Right lobe of liver (tissue), 4 donors: ENCODE data around the gene KDM7A.

Experiments used
- POLR2A ChIP-seq: fragments of 450-650 bp; IDR thresholded peaks from one replicate; pipeline ENCODE4 v1.6.1; 2017; ENCODE audit warnings: antibody characterized with exemption, mild to moderate bottlenecking
- TF ChIP-seq, protein P1 (sequence below), 4 donors: fragments of 200-600 bp in 3 of 4; fragments of 450-650 bp in 1 of 4; IDR thresholded peaks; one replicate each; pipeline versions ENCODE4 v1.5.1 to v1.8.0; 2016 to 2022; ENCODE audit warnings: antibody characterized with exemption in 4 of 4, mild to moderate bottlenecking in 2 of 4
- donor health status: DM: no; HTN: no; CAD: no.
- donor health status: DM: no; HTN: no; CAD: no.
- donor health status: DM: no; HTN: yes; CAD: no.

DNA sequence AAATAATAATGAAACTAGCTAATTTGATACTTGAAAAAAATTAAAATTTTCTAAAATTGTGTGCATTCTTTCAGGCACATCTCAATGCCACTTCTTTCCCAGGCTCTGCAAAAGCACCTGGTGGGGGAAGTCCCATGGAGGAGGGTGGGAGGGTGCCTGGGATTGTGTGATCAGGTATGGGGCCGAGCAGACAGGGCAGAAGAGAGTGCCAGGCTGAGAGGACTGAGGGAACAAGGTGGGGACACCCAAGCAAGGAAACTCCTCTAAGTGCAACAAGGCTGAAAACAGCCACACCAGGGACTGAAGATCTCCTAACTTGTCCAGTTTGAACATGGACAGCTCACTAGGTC lies 127.8 kb downstream of the KDM7A start:
- TF ChIP-seq, protein P1, sequence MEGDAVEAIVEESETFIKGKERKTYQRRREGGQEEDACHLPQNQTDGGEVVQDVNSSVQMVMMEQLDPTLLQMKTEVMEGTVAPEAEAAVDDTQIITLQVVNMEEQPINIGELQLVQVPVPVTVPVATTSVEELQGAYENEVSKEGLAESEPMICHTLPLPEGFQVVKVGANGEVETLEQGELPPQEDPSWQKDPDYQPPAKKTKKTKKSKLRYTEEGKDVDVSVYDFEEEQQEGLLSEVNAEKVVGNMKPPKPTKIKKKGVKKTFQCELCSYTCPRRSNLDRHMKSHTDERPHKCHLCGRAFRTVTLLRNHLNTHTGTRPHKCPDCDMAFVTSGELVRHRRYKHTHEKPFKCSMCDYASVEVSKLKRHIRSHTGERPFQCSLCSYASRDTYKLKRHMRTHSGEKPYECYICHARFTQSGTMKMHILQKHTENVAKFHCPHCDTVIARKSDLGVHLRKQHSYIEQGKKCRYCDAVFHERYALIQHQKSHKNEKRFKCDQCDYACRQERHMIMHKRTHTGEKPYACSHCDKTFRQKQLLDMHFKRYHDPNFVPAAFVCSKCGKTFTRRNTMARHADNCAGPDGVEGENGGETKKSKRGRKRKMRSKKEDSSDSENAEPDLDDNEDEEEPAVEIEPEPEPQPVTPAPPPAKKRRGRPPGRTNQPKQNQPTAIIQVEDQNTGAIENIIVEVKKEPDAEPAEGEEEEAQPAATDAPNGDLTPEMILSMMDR (IDR thresholded peaks at IDR 0.05) = no peak
- no peak for TF ChIP-seq POLR2A
